Activated naive CD8-positive, alpha-beta T cell treated with anti-CD3 and anti-CD28 coated beads, Interleukin-2, amount 10 ng/mL, durations not matched to agents 7 days and 5 days (primary cell): ENCODE results near the gene H3-3A. TPM values are rescaled to one million over a fixed set of nuclear protein-coding genes. Genes with fewer than 3 reads are reported as not detected.
A peak's percentile ranks its signal among the peaks of the same experiment; 100 is the strongest.

Experiments
- ATAC-seq: fragments of 150-1000 bp; cut with Tn5 transposase; one replicate; pipeline ENCODE4 v1.10.0; 2021; ENCODE audit warnings: low read depth, moderate library complexity
- POLR2A ChIA-PET: fragments of 350-600 bp; sonication (Branson Sonifier 250); formaldehyde crosslinking; loops from one replicate; lab custom pipeline; 2021; ENCODE audit warnings: antibody characterized with exemption; lab: Charles Lee
- DNase-seq: peaks from one replicate; pipeline ENCODE4 v3.0.0; 2021
- H3K27ac Mint-ChIP-seq: one replicate; pipeline ENCODE4 v1.8.0; 2022; ENCODE audit warnings: mild to moderate bottlenecking, mixed read lengths
- H3K27me3 Mint-ChIP-seq: one replicate; pipeline ENCODE4 v1.8.0; 2022; ENCODE audit warnings: mild to moderate bottlenecking, moderate library complexity, mixed read lengths
- H3K36me3 Mint-ChIP-seq: one replicate; pipeline ENCODE4 v1.8.0; 2021; ENCODE audit warnings: mild to moderate bottlenecking, mixed read lengths
- H3K4me1 Mint-ChIP-seq: one replicate; pipeline ENCODE4 v1.8.0; 2021; ENCODE audit warnings: mixed read lengths
- H3K4me3 Mint-ChIP-seq: one replicate; pipeline ENCODE4 v1.8.0; 2022; ENCODE audit warnings: mild to moderate bottlenecking, moderate library complexity, mixed read lengths
- H3K9me3 Mint-ChIP-seq: one replicate; pipeline ENCODE4 v1.8.0; 2021; ENCODE audit warnings: mixed read lengths
- total RNA-seq, 2 experiments: library from RNA; stranded (reverse); gene quantifications; one replicate each; pipeline ENCODE4 v1.2.3, GENCODE V29; 2021

H3-3A gene
- total RNA-seq, 2 experiments from 2014 or later: 454 to 466 TPM

DNA sequence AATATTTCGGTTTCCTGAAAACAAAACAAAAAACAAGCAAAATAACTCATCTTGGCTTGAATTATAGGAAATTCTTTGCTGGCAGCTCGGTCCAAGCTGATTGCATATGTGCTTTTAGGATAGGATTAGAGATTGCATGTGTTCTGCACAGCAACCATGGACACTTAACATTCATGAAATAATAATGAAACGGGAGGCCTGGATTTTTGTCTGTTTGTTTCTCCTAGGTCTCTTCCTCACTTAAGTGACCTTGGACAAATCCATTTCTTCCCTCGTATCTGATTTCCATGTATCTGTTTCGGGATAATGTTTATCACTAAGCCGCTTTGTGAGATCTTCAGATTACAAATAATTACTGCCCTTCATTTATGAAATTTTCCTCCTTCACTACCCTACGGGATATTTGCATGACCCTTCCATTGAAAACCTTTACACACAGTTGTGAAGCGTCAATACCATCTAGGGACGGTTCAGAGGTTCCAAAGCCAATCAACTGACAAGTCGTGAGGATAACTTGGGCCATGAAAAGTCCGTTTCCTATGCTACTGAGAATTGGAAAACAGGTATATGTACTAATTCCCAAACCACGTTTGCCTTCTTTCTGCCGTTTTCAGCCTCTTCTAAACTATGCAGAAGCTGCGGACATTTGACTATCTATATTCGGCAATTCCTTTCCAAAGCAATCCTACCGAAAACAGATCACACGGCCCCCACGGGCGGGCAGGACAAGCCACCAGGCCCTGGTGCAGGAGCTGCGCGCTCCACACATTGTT, 1.3 kb upstream of the H3-3A start:
- Mint-ChIP-seq H3K4me3 (peak overlapping the region; percentile 88), H3K4me1 (peaks cover 20% of the 10 kb centered on the region), H3K27ac (peak overlapping the region; percentile 73), H3K36me3 (peaks cover 26% of the 10 kb centered on the region), H3K9me3 (no peaks in the 10 kb centered on the region), H3K27me3 (no peaks in the 10 kb centered on the region)
- POLR2A ChIA-PET: interaction anchor here (0.5 to 7.4 kb wide), 12 partner anchors 9 to 678 kb away, joined by 3 to 287 read pairs (median 6); partner anchors contain the start of genes PYCR2, SDE2 and TMEM63A
- no peak for ATAC-seq
- no peak for DNase-seq

DNA sequence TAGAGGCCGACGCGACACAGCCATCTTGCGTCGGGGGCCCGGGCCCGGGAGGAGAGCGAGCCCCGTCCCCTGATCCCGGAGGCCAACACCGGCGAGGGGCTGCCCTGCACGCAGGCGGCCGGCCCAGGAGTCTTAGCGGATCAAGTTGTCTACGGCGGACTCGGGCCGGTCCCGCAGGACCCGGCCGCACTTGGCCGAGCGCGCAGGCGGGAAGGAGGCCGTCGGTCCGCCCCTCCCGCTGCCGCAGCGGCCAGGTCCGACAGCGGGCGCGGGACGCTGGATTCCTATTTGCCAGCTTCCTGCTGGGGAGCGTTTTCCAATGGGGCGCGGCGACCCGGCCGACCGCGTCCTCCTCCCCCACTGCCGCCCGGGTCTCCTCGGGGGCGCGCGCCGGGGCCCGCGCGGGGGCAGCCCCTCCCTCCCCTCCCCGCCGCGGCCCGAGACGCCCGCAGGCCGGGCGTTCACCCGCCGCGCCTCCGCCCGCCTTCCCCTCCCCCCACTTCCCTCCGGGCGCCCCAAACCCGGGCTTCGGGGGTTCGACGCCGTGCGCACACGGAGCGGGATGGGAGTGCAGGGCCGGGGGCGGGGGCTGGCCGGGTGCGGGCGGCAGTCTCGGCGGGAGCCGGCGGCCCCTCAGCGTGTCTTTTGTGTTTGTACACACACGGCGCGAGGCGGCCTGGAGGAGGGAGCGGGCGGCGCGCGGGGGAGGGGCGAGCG, 517 bp upstream of the H3-3A start:
- no peaks in the 10 kb centered on the region for H3K9me3 Mint-ChIP-seq
- no peaks in the 10 kb centered on the region for H3K27me3 Mint-ChIP-seq
- H3K27ac Mint-ChIP-seq: peak overlapping the region; percentile 73
- peaks cover 24% of the 10 kb centered on the region for H3K4me1 Mint-ChIP-seq
- POLR2A ChIA-PET: interaction anchor here (0.5 to 7.4 kb wide), 42 partner anchors 8 to 821 kb away, joined by 3 to 287 read pairs (median 5); partner anchors contain the start of genes LBR, LIN9, PYCR2 and SDE2
- peak overlapping the region; percentile 99 for H3K4me3 Mint-ChIP-seq
- H3K36me3 Mint-ChIP-seq: peaks cover 29% of the 10 kb centered on the region
- no peak for DNase-seq
- ATAC-seq: peak; percentile 68

DNA sequence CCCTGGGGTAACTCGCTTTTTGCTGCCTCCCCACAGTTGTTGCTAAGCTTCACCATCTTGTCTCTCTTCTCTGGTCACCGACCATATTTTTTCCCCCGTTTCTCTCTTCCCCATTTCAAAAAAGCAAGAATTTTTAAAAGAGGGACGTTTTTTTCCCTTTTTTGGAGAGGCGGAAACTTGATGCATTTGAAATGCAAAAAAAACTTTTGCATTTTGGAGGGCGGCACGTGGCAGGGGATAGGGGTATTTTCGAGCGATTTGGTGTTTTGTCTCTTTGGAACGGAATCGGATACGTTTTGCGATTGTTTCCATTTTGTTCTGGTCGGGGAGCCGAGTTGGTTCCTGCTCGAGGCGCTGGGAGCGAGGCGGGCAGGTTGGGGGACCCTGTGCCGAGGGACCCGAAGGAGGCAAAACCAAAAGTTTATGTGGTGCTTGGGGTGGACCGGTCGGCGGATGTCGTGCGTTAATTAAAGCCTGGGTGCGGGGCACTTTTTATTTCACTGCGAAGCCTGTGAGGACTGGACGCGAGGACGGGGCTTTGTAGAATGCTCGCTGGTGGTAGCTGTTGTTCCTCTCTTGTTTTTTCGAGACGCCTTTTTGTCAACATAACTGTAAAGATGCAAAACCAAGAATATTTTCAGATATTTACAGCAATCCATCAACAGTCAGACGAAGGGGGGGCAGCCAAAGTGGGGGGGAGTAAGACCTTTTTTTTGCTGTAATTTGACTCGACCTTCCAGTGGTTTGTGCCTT, 884 bp downstream of the H3-3A start:
- no peak for ATAC-seq
- Mint-ChIP-seq H3K36me3 (peaks cover 35% of the 10 kb centered on the region), H3K4me3 (peak overlapping the region; percentile 99), H3K9me3 (no peaks in the 10 kb centered on the region), H3K27me3 (no peaks in the 10 kb centered on the region), H3K4me1 (peaks cover 29% of the 10 kb centered on the region), H3K27ac (peak overlapping the region; percentile 100)
- POLR2A ChIA-PET: interaction anchor here (0.6 to 7.4 kb wide), 31 partner anchors 10 to 1565 kb away, joined by 3 to 287 read pairs (median 7); partner anchors contain the start of genes LBR, LIN9, PYCR2 and SDE2
- peak; percentile 68 for DNase-seq

DNA sequence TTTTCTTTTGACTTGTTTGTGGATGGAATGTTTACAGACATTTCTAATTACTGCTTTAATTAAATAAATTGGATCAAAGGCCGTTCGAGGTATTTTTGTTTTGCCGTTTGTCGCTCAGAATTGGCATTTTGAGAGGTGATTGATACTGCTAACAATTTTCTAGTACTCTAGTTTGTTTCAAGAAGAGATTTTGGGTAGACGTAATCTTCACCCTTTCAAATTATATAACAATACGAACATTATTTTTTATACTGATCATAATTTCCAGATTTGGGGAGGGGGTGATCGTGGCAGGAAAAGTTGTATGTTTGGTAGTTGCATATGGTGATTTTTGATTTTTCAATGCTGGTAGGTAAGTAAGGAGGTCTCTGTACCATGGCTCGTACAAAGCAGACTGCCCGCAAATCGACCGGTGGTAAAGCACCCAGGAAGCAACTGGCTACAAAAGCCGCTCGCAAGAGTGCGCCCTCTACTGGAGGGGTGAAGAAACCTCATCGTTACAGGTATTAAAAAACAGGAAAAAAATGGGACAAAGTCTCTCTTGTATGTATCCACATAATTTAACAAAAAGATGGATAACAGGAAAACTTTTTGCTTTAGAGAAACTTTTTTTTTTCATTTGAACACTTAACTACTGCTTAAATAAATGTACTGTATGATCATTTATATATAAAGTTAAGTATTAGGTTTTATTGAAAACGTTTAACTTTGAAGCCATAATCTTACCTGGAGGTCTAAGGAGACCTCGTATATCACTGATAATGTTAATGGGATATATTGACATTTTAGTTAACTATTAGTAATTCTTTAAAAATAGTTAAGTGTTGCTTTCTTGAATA, 1.7 kb downstream of the H3-3A start:
- H3K4me3 Mint-ChIP-seq: peak overlapping the region; percentile 99
- no peaks in the 10 kb centered on the region for H3K27me3 Mint-ChIP-seq
- peaks cover 38% of the 10 kb centered on the region for H3K36me3 Mint-ChIP-seq
- no peak for ATAC-seq
- POLR2A ChIA-PET: interaction anchor here (0.6 to 7.4 kb wide), 17 partner anchors 9 to 1565 kb away, joined by 3 to 287 read pairs (median 8); partner anchors contain the start of genes PARP1, SDE2 and SRP9
- peak overlapping the region; percentile 100 for H3K27ac Mint-ChIP-seq
- no peak for DNase-seq
- H3K9me3 Mint-ChIP-seq: no peaks in the 10 kb centered on the region
- H3K4me1 Mint-ChIP-seq: peaks cover 33% of the 10 kb centered on the region

DNA sequence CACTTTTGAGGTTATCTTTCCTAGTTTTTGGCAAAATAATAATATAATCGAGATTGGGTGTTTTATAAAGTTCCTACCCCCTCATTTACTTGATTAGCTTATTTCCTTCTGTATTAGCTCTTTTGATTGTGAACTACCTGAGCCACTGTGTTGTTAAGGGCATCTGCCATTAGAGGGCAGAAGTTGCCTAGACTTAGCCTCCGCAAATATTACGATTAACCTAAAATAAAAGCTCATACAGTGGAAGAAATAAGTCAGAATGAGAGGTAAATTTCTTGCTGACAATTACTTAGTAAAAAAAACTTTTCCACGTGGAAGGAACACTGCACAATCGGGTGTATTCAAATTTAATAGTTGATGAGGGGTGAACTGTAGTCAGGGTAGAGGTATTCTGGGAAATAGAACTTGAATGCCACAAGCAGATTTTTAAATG, 2.3 kb downstream of the H3-3A start:
- Mint-ChIP-seq H3K4me1 (peaks cover 34% of the 10 kb centered on the region), H3K36me3 (peaks cover 33% of the 10 kb centered on the region), H3K9me3 (no peaks in the 10 kb centered on the region), H3K27me3 (no peaks in the 10 kb centered on the region), H3K4me3 (peak overlapping the region; percentile 87), H3K27ac (peak overlapping the region; percentile 75)
- POLR2A ChIA-PET: interaction anchor here (0.6 to 7.4 kb wide), 10 partner anchors 9 to 343 kb away, joined by 3 to 287 read pairs (median 6); partner anchors contain the start of genes PARP1 and SDE2
- ATAC-seq: no peak
- DNase-seq: no peak

DNA sequence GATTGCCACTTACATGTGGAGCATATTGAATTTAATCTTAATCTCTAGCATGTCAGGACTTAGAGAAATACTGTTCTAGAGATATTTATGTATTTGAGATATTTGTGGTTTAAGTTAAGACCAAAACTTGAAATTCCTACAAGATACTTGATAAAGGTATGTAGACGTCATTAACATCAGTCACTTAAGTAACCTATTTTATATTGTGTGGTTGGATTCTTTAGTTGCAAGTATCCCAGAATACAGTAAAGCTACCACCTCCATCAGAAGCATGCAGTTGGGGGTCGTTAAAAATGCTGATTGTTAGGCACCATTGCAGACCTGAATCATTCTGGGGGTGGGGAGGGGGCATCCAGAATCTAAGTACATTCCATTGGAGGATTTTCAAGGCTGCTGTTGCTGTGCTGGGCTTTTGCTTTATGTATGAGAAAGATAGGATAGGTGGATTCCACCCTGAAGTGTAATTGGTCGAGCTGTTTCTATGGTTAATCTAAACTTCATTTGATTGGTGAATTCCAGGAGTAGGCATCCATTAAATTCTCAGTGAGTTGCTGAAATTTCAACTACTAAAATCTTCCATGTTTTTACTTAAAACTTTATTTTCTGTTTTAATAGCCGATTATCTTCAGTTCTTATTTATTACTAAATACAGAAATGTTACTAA, 4.0 kb downstream of the H3-3A start:
- peaks cover 40% of the 10 kb centered on the region for H3K36me3 Mint-ChIP-seq
- no peak overlapping the region for H3K27ac Mint-ChIP-seq
- no peaks in the 10 kb centered on the region for H3K9me3 Mint-ChIP-seq
- POLR2A ChIA-PET: interaction anchor here (7.4 kb wide), 1 partner anchor 66 kb away, joined by 287 read pairs; the partner anchor contains the start of gene SDE2
- peak overlapping the region; percentile 52 for H3K4me3 Mint-ChIP-seq
- ATAC-seq (no peak), DNase-seq (no peak)
- peaks cover 32% of the 10 kb centered on the region for H3K4me1 Mint-ChIP-seq
- H3K27me3 Mint-ChIP-seq: no peaks in the 10 kb centered on the region

DNA sequence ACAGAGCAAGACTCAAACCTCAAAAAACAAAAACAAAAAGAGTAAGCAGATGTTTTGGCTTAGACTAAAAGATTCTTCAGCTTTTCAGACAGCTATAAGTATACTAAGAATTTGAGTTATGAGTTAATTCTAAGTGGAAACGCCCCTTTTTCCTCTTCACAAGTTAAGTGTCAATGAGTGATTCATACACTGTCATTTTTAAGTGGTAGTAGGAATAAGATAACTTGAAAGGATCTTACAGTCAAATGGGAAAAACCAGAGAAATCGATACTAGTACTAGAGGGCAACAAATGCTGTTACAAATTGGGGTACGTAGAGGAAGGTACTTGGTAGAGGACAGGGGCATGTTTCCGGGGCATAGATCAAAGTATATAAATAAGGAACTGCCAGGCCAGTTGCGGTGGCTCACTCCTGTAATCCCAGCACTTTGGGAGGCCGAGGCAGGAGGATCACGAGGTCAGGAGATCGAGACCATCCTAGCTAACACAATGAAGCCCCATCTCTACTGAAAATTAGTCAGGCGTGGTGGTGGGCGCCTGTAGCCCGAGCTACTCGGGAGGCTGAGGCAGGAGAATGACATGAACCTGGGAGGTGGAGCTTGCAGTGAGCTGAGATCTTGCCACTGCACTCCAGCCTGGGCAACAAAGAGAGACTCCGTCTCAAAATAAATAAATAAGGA, 7.4 kb downstream of the H3-3A start:
- Mint-ChIP-seq H3K9me3 (no peaks in the 10 kb centered on the region), H3K27ac (peak overlapping the region; percentile 14), H3K4me3 (no peak overlapping the region), H3K27me3 (no peaks in the 10 kb centered on the region), H3K36me3 (peaks cover 38% of the 10 kb centered on the region), H3K4me1 (peaks cover 30% of the 10 kb centered on the region)
- ATAC-seq (no peak), DNase-seq (no peak)
- POLR2A ChIA-PET: no interaction called here

DNA sequence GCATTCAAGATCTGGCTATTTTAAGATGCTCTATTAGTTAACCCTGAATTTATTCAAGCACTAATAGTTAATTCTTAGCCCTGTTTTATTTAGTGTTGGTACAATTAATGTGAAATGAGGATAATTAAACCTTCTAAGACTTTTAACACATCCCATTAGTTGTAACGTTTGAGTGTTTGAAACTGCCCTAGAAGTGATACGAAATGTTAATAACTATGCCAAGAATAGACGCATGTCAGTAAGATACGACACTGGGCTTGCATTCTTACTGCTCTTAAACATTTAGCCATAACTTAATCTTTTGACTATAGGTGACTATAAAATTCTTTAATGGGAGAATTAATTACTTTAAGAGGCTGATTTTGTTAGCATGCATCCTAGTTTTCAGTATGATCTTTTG, 9.8 kb downstream of the H3-3A start:
- no peak for ATAC-seq
- no peak overlapping the region for H3K27ac Mint-ChIP-seq

DNA sequence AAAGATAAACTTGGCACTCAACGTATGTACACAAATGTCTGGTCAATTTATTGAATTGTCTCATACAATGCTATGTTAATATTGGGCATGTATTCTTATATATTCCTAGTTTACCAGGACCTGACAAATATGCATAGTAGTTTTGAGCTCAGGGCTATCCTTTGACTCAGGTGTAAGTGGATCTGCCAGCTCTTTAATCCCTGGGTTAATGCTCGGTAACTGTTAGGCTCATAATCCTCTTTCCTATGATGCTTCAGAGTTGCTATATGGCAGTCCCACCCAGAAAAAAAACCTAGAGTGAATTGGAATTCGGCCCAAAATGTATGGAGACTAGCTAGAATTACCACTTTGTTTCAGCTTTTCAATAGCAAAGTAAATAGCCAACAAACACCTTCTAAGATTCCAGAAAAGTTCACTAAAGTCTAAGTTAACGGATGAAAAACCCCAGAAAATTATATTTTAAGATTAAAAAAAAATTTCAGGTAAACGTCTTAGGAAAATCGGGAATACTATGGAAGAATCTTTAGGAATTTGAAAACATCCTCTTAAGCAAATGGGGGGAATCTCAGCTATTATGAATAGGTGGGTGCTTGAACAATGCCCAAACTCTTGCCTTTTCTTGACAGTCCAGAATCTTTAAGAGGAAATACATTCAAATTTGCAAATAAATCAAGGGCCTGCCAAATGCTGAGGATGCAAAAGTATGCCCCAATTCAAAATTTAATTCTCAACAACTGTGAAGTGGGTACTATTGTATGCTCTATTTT, 10.9 kb downstream of the H3-3A start:
- H3K36me3 Mint-ChIP-seq: peaks cover 21% of the 10 kb centered on the region
- H3K9me3 Mint-ChIP-seq: no peaks in the 10 kb centered on the region
- DNase-seq (no peak), ATAC-seq (no peak)
- H3K27me3 Mint-ChIP-seq: no peaks in the 10 kb centered on the region
- no peak overlapping the region for H3K27ac Mint-ChIP-seq
- no peak overlapping the region for H3K4me3 Mint-ChIP-seq
- peaks cover 15% of the 10 kb centered on the region for H3K4me1 Mint-ChIP-seq
- POLR2A ChIA-PET: interaction anchor here (0.5 to 2.2 kb wide), 5 partner anchors 9 to 201 kb away, joined by 3 to 8 read pairs (median 4); partner anchors contain the start of gene H3-3A

More for the DNA sequence above, 9.8 kb downstream of the H3-3A start:
- POLR2A ChIA-PET: interaction anchor here (2.2 kb wide), 1 partner anchor 11 kb away, joined by 7 read pairs; no protein-coding TSS in a partner anchor
- Mint-ChIP-seq H3K9me3 (no peaks in the 10 kb centered on the region), H3K36me3 (peaks cover 26% of the 10 kb centered on the region), H3K4me3 (no peak overlapping the region), H3K27me3 (no peaks in the 10 kb centered on the region), H3K4me1 (peaks cover 20% of the 10 kb centered on the region)
- DNase-seq: no peak

DNA sequence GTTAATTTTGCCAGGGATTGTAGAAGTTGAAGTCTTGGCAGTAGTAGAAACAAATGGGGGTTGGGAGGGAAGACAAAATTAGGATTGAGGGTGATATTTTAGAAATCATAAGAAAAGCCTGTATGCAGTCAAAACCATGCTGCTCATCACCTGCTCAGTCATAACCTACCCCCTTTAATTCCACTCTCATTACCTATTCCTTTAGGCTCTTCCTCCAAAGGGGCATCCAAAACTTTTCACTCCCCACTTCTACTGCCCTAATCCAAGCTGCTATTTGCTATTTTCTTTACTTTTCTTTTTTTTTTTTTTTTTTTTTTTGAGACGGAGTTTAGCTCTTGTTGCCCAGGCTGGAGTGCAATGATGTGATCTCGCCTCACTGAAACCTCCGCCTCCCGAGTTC, 11.5 kb downstream of the H3-3A start:
- Mint-ChIP-seq H3K36me3 (peaks cover 17% of the 10 kb centered on the region), H3K4me1 (peaks cover 11% of the 10 kb centered on the region), H3K27ac (no peak overlapping the region), H3K27me3 (no peaks in the 10 kb centered on the region), H3K9me3 (no peaks in the 10 kb centered on the region), H3K4me3 (no peak overlapping the region)
- ATAC-seq (no peak), DNase-seq (no peak)
- POLR2A ChIA-PET: interaction anchor here (0.6 to 1.6 kb wide), 2 partner anchors 9 to 35 kb away, joined by 3 read pairs; no protein-coding TSS in a partner anchor
